ENCODE data around the gene KCTD20.

DNA sequence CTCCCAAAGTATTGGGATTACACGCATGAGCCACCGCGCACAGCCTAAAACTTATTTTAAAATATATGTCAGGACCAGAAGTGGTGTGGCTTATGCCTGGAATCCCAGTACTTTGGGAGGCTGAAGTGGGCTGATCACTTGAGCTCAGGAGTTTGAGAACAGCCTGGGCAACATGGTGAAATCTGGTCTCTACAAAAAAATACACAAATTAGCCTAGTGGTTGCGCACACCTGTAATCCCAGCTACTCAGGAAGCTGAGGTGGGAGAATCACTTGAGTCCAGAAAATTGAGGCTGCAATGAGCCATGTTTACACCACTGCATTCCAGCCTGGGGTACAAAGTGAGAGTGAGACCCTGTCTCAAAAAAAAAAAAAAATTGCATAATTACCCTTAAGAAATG is 13.9 kb upstream of the KCTD20 start:
- TF ChIP-seq, protein P1, sequence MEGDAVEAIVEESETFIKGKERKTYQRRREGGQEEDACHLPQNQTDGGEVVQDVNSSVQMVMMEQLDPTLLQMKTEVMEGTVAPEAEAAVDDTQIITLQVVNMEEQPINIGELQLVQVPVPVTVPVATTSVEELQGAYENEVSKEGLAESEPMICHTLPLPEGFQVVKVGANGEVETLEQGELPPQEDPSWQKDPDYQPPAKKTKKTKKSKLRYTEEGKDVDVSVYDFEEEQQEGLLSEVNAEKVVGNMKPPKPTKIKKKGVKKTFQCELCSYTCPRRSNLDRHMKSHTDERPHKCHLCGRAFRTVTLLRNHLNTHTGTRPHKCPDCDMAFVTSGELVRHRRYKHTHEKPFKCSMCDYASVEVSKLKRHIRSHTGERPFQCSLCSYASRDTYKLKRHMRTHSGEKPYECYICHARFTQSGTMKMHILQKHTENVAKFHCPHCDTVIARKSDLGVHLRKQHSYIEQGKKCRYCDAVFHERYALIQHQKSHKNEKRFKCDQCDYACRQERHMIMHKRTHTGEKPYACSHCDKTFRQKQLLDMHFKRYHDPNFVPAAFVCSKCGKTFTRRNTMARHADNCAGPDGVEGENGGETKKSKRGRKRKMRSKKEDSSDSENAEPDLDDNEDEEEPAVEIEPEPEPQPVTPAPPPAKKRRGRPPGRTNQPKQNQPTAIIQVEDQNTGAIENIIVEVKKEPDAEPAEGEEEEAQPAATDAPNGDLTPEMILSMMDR (IDR thresholded peaks at IDR 0.05; ENCODE audit: low read depth, low read length): no peak
- no peak for TF ChIP-seq EZH2phosphoT487 (IDR thresholded peaks at IDR 0.05; ENCODE audit: low read depth)

Measured in OCI-LY3 (cell line).